ENCODE results near the gene PDP2. TPM values are rescaled to one million over a fixed set of nuclear protein-coding genes. Genes with fewer than 3 reads are reported as not detected.

Gene PDP2
- polyA plus RNA-seq, 1 donor from 2014 or later, result 4.2 TPM

- no peak overlapping the region for H3K9ac ChIP-seq (ENCODE audit: low read length)
- H3F3A ChIP-seq (ENCODE audit: insufficient read depth, low read length, poor library complexity, severe bottlenecking), result no peaks in the 10 kb centered on the region
- no peaks in the 10 kb centered on the region for H4K20me1 ChIP-seq (ENCODE audit: insufficient read depth)
- TF ChIP-seq SMC3 (conservative IDR thresholded peaks at IDR 0.05; ENCODE audit: poor library complexity) (no peak), TAF1 (IDR thresholded peaks at IDR 0.05; ENCODE audit: low read depth) (no peak), CTCF (IDR thresholded peaks at IDR 0.05; ENCODE audit: poor library complexity, severe bottlenecking) (no peak), MXI1 (conservative IDR thresholded peaks at IDR 0.05; ENCODE audit: poor library complexity, severe bottlenecking) (no peak), POLR2AphosphoS5 (IDR thresholded peaks at IDR 0.05) (no peak), EP300 (conservative IDR thresholded peaks at IDR 0.05; ENCODE audit: poor library complexity, severe bottlenecking) (no peak), REST (IDR thresholded peaks at IDR 0.05; ENCODE audit: borderline replicate concordance) (no peak), EZH2 (IDR thresholded peaks at IDR 0.05; ENCODE audit: borderline replicate concordance, insufficient read depth, low read length, poor library complexity, severe bottlenecking) (no peak), RAD21 (conservative IDR thresholded peaks at IDR 0.05) (no peak)
- no peaks in the 10 kb centered on the region for H3K36me3 ChIP-seq (ENCODE audit: insufficient read depth, low read length)
- no peak overlapping the region for H3K27ac ChIP-seq (ENCODE audit: low read length)
- no peak overlapping the region for H3K4me2 ChIP-seq (ENCODE audit: low read length)
- no peaks in the 10 kb centered on the region for H3K79me2 ChIP-seq (replicated peaks; ENCODE audit: insufficient read depth, low read length)
- H3K9me2 ChIP-seq (ENCODE audit: insufficient read depth, low read length), result no peaks in the 10 kb centered on the region
- no peak overlapping the region for H2AFZ ChIP-seq (ENCODE audit: low read depth, low read length)
- H3K27me3 ChIP-seq (ENCODE audit: insufficient read depth, low read depth, low read length), result no peaks in the 10 kb centered on the region
- H3K9me3 ChIP-seq (ENCODE audit: low read length), result no peaks in the 10 kb centered on the region
- H3K4me3 ChIP-seq (ENCODE audit: low read length), result no peak overlapping the region
These were observed 21.4 kb upstream of the PDP2 start for GRCh38 chr16:66858740-66859396.

DNA sequence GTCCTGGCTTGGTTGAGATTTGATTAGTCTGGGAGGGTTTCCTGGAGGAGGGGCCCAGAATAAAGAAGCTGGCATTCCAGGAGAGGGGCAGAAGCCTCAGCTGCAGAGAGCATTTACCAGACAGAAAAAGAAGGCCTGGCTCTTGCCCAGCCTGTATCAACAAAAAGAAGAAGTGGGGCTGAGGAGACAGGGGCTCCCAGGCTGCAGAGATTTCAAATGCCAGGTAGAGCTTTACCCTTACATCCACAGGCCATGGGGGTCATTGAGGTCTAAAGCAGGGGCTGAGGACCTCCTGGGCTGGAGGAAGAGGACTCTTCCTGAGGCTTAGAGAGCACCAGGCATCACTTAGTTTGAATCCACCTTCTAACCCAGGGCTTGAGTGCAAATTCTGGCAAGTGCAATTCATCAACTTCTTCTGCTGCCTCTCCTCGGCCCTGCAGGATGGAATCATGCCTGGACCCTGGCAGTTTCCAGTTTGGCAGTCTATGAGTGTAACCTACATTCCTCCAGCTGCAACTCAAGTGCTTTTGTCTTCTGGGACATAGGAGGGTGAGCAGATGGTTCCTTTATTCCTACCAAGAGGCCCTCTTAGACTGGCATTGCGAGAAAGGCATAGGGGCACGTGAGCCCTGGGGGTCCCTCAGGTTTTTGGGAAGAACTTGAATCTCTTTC lies 20.8 kb upstream of the PDP2 start:
- H3K36me3 ChIP-seq (ENCODE audit: insufficient read depth, low read length), result no peaks in the 10 kb centered on the region
- no peaks in the 10 kb centered on the region for H3K79me2 ChIP-seq (replicated peaks; ENCODE audit: insufficient read depth, low read length)
- H3K4me2 ChIP-seq (ENCODE audit: low read length), result no peak overlapping the region
- no peak overlapping the region for H3K9ac ChIP-seq (ENCODE audit: low read length)
- H3K27ac ChIP-seq (ENCODE audit: low read length), result no peak overlapping the region
- no peaks in the 10 kb centered on the region for H3K9me2 ChIP-seq (ENCODE audit: insufficient read depth, low read length)
- TF ChIP-seq EZH2 (IDR thresholded peaks at IDR 0.05; ENCODE audit: borderline replicate concordance, insufficient read depth, low read length, poor library complexity, severe bottlenecking), result no peak
- no peak for TF ChIP-seq TAF1 (IDR thresholded peaks at IDR 0.05; ENCODE audit: low read depth)
- no peak for TF ChIP-seq REST (IDR thresholded peaks at IDR 0.05; ENCODE audit: borderline replicate concordance)
- TF ChIP-seq SMC3 (conservative IDR thresholded peaks at IDR 0.05; ENCODE audit: poor library complexity), result no peak
- TF ChIP-seq EP300 (conservative IDR thresholded peaks at IDR 0.05; ENCODE audit: poor library complexity, severe bottlenecking), result no peak
- TF ChIP-seq MXI1 (conservative IDR thresholded peaks at IDR 0.05; ENCODE audit: poor library complexity, severe bottlenecking), result no peak
- no peak for TF ChIP-seq POLR2AphosphoS5 (IDR thresholded peaks at IDR 0.05)
- no peak overlapping the region for H2AFZ ChIP-seq (ENCODE audit: low read depth, low read length)
- no peaks in the 10 kb centered on the region for H3F3A ChIP-seq (ENCODE audit: insufficient read depth, low read length, poor library complexity, severe bottlenecking)
- no peaks in the 10 kb centered on the region for H3K9me3 ChIP-seq (ENCODE audit: low read length)
- H4K20me1 ChIP-seq (ENCODE audit: insufficient read depth), result no peaks in the 10 kb centered on the region
- no peaks in the 10 kb centered on the region for H3K27me3 ChIP-seq (ENCODE audit: insufficient read depth, low read depth, low read length)
- no peak overlapping the region for H3K4me3 ChIP-seq (ENCODE audit: low read length)
